Esophagus squamous epithelium (tissue), 5 donors: ENCODE results near the gene ANKS1B. TPM values are rescaled to one million over a fixed set of nuclear protein-coding genes. Genes with fewer than 3 reads are reported as not detected.

Experiments
- DNase-seq: peaks from one replicate; lab custom pipeline; 2025; lab: John Stamatoyannopoulos, UW
- H3K27ac ChIP-seq, 4 donors: fragments of 200-600 bp; sonication (generic); one replicate each; pipeline ENCODE4 v1.5.1; 2016 to 2019; ENCODE audit warnings: mild to moderate bottlenecking in 1 of 4
- H3K27me3 ChIP-seq, 4 donors: fragments of 200-600 bp; sonication (generic); 1 replicate in 3 of 4; 2 replicates in 1 of 4; pipeline versions ENCODE4 v1.5.1 to v1.6.0; 2017 to 2021; ENCODE audit warnings: antibody characterized with exemption in 1 of 4
- H3K36me3 ChIP-seq, 3 donors: fragments of 200-600 bp; sonication (generic); one replicate each; pipeline ENCODE4 v1.5.1; 2016 to 2019
- H3K4me1 ChIP-seq, 3 donors: fragments of 200-600 bp; sonication (generic); one replicate each; pipeline ENCODE4 v1.5.1; 2017 to 2019
- H3K4me3 ChIP-seq, 4 donors: fragments of 200-600 bp; sonication (generic); 1 replicate in 3 of 4; 2 replicates in 1 of 4; pipeline ENCODE4 v1.5.1; 2016 to 2019; ENCODE audit warnings: mild to moderate bottlenecking in 2 of 4, moderate library complexity in 1 of 4
- H3K9me3 ChIP-seq, 3 donors: fragments of 200-600 bp; sonication (generic); one replicate each; pipeline ENCODE4 v1.5.1; 2016 to 2019
- CTCF ChIP-seq, 6 experiments: fragments of 450-650 bp in 4 of 6; fragments of 200-600 bp in 2 of 6; sonication (generic) in 2 of 6; IDR thresholded peaks; one replicate each; pipeline ENCODE4 v1.5.1; 2016 to 2019; ENCODE audit warnings: antibody characterized with exemption in 6 of 6, mild to moderate bottlenecking in 4 of 6, moderate library complexity in 4 of 6
- POLR2A ChIP-seq, 4 donors: fragments of 450-650 bp; IDR thresholded peaks; one replicate each; pipeline ENCODE4 v1.6.1; 2017; ENCODE audit warnings: antibody characterized with exemption in 4 of 4, mild to moderate bottlenecking in 4 of 4, moderate library complexity in 3 of 4
- WGBS, 2 donors: methylation state at CpG; one replicate each; pipeline ENCODE4 v1.1.5; 2018; 5-methylcytosine and 5-hydroxymethylcytosine counted together
- intact Hi-C: fragments of 100-400 bp; cut with DNase I; formaldehyde crosslinking; loops from one replicate; pipeline ENCODE4 v1.15.0; 2022
- total RNA-seq, 4 donors: library from RNA; depleted of rRNA; stranded (reverse); fragments of >200 nt; gene quantifications; one replicate each; pipeline ENCODE4 v1.1.0, GENCODE V29; 2016
- donor health status: DM: yes; HTN: yes; CAD: no.

Gene ANKS1B
- total RNA-seq, 4 donors from 2014 or later = 1.6 to 15.8 (median 8.1) TPM

- H3K4me1 ChIP-seq = no peaks in the 10 kb centered on the region
- H3K4me3 ChIP-seq = no peak overlapping the region
- intact Hi-C loops = no loop called here
- 85% methylated on average over 4 of the region's 4 CpGs for WGBS, 2 donors
- H3K9me3 ChIP-seq = no peaks in the 10 kb centered on the region
- no peak for DNase-seq
- no peak overlapping the region for H3K27ac ChIP-seq
- H3K27me3 ChIP-seq = no peaks in the 10 kb centered on the region
- TF ChIP-seq POLR2A (IDR thresholded peaks at IDR 0.05) = no peak
- no peaks in the 10 kb centered on the region for H3K36me3 ChIP-seq
Observed at GRCh38 chr12:98797200-98797599, 1187.5 kb downstream of the ANKS1B start.

GRCh38 chr12:98796745-98797144 lies 1188.0 kb downstream of the ANKS1B start:
- no peaks in the 10 kb centered on the region for H3K27me3 ChIP-seq
- no peaks in the 10 kb centered on the region for H3K9me3 ChIP-seq
- no peak overlapping the region for H3K27ac ChIP-seq
- no peaks in the 10 kb centered on the region for H3K4me1 ChIP-seq
- intact Hi-C loops = no loop called here
- no peaks in the 10 kb centered on the region for H3K36me3 ChIP-seq
- H3K4me3 ChIP-seq = no peak overlapping the region
- DNase-seq = no peak
- TF ChIP-seq POLR2A (IDR thresholded peaks at IDR 0.05) (no peak), CTCF (IDR thresholded peaks at IDR 0.05) (no peak)
- WGBS, 2 donors = 79 to 93% methylated on average over 1 of the region's 1 CpG

- no peak for DNase-seq
- WGBS, 2 donors = 40 to 50% methylated on average over 2 of the region's 2 CpGs
Observed at GRCh38 chr12:98793121-98793520, 1191.6 kb downstream of the ANKS1B start.

GRCh38 chr12:98791406-98791805 lies 1193.3 kb downstream of the ANKS1B start:
- Histone ChIP-seq H3K36me3 (no peaks in the 10 kb centered on the region), H3K27me3 (no peaks in the 10 kb centered on the region), H3K9me3 (no peaks in the 10 kb centered on the region), H3K4me3 (no peak overlapping the region), H3K4me1 (no peaks in the 10 kb centered on the region), H3K27ac (no peak overlapping the region)
- 89% methylated on average over 3 of the region's 3 CpGs for whole genome bisulfite sequencing, 2 donors
- no peak for DNase-seq
- intact Hi-C loops = no loop called here
- TF ChIP-seq CTCF (IDR thresholded peaks at IDR 0.05) (no peak), POLR2A (IDR thresholded peaks at IDR 0.05) (no peak)

More at GRCh38 chr12:98793121-98793520, 1191.6 kb downstream of the ANKS1B start:
- no peaks in the 10 kb centered on the region for H3K36me3 ChIP-seq
- no peaks in the 10 kb centered on the region for H3K4me1 ChIP-seq
- H3K4me3 ChIP-seq = no peak overlapping the region
- no peaks in the 10 kb centered on the region for H3K27me3 ChIP-seq
- no peaks in the 10 kb centered on the region for H3K9me3 ChIP-seq
- TF ChIP-seq POLR2A (IDR thresholded peaks at IDR 0.05) = no peak
- no peak for TF ChIP-seq CTCF (IDR thresholded peaks at IDR 0.05)
- intact Hi-C loops = no loop called here
- H3K27ac ChIP-seq = no peak overlapping the region

GRCh38 chr12:98788396-98788795 lies 1196.3 kb downstream of the ANKS1B start:
- no peak for DNase-seq
- no peaks in the 10 kb centered on the region for H3K27me3 ChIP-seq
- no peak overlapping the region for H3K27ac ChIP-seq
- TF ChIP-seq CTCF (IDR thresholded peaks at IDR 0.05) (no peak), POLR2A (IDR thresholded peaks at IDR 0.05) (no peak)
- H3K4me1 ChIP-seq = no peaks in the 10 kb centered on the region
- intact Hi-C loops = no loop called here
- 56 to 94% methylated on average over 4 to 5 of the region's 5 CpGs for WGBS, 2 donors
- no peak overlapping the region for H3K4me3 ChIP-seq
- no peaks in the 10 kb centered on the region for H3K36me3 ChIP-seq
- no peaks in the 10 kb centered on the region for H3K9me3 ChIP-seq

GRCh38 chr12:98786653-98787052 lies 1198.1 kb downstream of the ANKS1B start:
- Histone ChIP-seq H3K27me3 (no peaks in the 10 kb centered on the region), H3K4me1 (no peaks in the 10 kb centered on the region), H3K36me3 (no peaks in the 10 kb centered on the region), H3K4me3 (no peak overlapping the region), H3K9me3 (no peaks in the 10 kb centered on the region), H3K27ac (no peak overlapping the region)
- no peak for DNase-seq
- no peak for TF ChIP-seq CTCF (IDR thresholded peaks at IDR 0.05)
- no peak for TF ChIP-seq POLR2A (IDR thresholded peaks at IDR 0.05)
- intact Hi-C loops = no loop called here
- WGBS, 2 donors = 66 to 75% methylated on average over 7 of the region's 7 CpGs
